Activated B cell treated with CpG ODN at 0.5 μM for 24 hours (primary cell): ENCODE data around the gene METTL3. TPM values are rescaled to one million over a fixed set of nuclear protein-coding genes. Genes with fewer than 3 reads are reported as not detected.

ENCODE experiments used
- ATAC-seq: fragments of 200-7000 bp; cut with Tn5 transposase; one replicate; pipeline ENCODE4 v1.10.0; 2021; ENCODE audit warnings: low read depth, mild to moderate bottlenecking, moderate library complexity
- CTCF ChIA-PET: fragments of 350-600 bp; sonication (Branson Sonifier 250); formaldehyde crosslinking; loops from one replicate; lab custom pipeline; 2021; ENCODE audit warnings: antibody characterized with exemption; lab: Charles Lee
- POLR2A ChIA-PET: fragments of 350-600 bp; sonication (Branson Sonifier 250); formaldehyde crosslinking; loops from one replicate; lab custom pipeline; 2021; ENCODE audit warnings: antibody characterized with exemption; lab: Charles Lee
- DNase-seq: peaks from one replicate; pipeline ENCODE4 v3.0.0; 2022
- H3K27ac Mint-ChIP-seq: one replicate; pipeline ENCODE4 v1.8.0; 2020; ENCODE audit warnings: mixed read lengths
- H3K27me3 Mint-ChIP-seq: one replicate; pipeline ENCODE4 v1.8.0; 2021; ENCODE audit warnings: mixed read lengths
- H3K36me3 Mint-ChIP-seq: one replicate; pipeline ENCODE4 v1.8.0; 2021; ENCODE audit warnings: low read depth, mixed read lengths
- H3K4me1 Mint-ChIP-seq: one replicate; pipeline ENCODE4 v1.8.0; 2021; ENCODE audit warnings: mixed read lengths
- H3K4me3 Mint-ChIP-seq: one replicate; pipeline ENCODE4 v1.8.0; 2020; ENCODE audit warnings: mild to moderate bottlenecking, mixed read lengths
- H3K9me3 Mint-ChIP-seq: one replicate; pipeline ENCODE4 v1.8.0; 2020; ENCODE audit warnings: mixed read lengths
- intact Hi-C: fragments of 100-400 bp; cut with micrococcal nuclease; formaldehyde crosslinking; loops from one replicate; pipeline ENCODE4 v1.15.1; 2024
- total RNA-seq: library from RNA; stranded (reverse); gene quantifications from 2 replicates; pipeline ENCODE4 v1.2.3, GENCODE V29; 2022
- TF ChIP-seq, protein P1 (sequence below): fragments of 200-600 bp; IDR thresholded peaks from one replicate; pipeline ENCODE4 v1.8.0; 2022; ENCODE audit warnings: antibody characterized with exemption, mild to moderate bottlenecking

Gene METTL3
- 81.9 and 94.5 TPM in 2 replicates for total RNA-seq

DNA sequence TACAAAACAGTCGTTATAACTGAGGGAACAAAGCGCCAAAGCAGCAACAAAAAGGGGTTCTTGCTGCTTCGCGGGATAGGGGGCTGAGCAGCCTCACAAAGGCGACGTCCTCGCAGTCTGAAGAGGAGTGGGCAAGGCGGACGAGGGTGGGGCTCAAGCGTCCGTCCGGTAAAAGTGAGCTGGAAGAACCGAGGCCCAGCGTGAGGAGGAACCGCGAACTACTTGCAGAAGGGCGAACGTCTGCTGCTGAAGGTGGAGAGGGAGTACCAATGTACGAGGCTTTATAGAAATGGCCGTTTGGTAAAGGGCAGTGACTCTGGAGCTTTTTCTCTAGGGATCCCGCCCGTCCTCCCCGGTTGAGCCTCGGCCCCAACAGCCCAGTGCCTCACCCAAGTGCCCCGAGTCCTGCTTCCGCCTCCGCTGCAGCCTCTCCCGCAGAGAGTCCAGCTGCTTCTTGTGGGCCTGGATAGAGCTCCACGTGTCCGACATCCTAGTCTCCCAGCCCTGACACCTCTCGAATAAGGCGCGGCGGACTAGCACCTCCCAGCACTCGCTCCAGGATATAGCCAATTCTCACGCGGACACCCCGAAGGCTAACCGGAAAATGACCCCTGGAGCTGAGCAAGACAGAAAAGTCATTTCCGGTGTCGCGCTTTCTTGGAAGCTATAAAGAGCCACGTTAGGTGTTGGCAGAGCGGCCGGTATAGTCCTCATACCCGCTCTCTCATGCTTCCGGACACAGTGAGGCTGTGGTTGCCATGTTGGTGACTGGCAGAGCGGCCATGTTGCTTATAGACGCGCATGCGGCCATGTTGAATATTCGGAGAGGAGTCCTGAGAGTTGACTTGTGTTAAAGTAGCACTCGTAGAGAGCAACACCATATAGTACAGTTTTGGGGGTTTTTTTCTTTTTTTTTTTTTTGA, at the start of gene METTL3:
Gene METTL3, minus strand, starts transcription at position 606 of the 923 bp plus-strand sequence. Its CDS starts 117 bp downstream, at position 489.
- Mint-ChIP-seq H3K27ac (peak within 1 kb of the TSS; percentile 96), H3K4me3 (peak within 1 kb of the TSS; percentile 99), H3K4me1 (peaks cover 29% of the 10 kb centered on the region), H3K36me3 (peaks cover 28% of the 10 kb centered on the region), H3K27me3 (peaks cover 3% of the 10 kb centered on the region), H3K9me3 (no peaks in the 10 kb centered on the region)
- ChIA-PET POLR2A (interaction anchor here (0.7 to 3.4 kb wide), 17 partner anchors 9 to 1810 kb away, joined by 3 to 35 read pairs (median 5); partner anchors contain the start of genes CHD8, PABPN1, PARP2 and RAB2B), CTCF (interaction anchor here (0.9 to 4.5 kb wide), 4 partner anchors 12 to 55 kb away, joined by 3 to 15 read pairs (median 6); partner anchors contain the start of genes CHD8 and TOX4)
- intact Hi-C loops: loop anchor here (1.0 to 5.0 kb wide), 6 partner anchors 34 to 829 kb away; partner anchors contain the start of genes CHD8, RNASE4, SUPT16H and TOX4
- peak; percentile 80 for DNase-seq
- TF ChIP-seq, protein P1, sequence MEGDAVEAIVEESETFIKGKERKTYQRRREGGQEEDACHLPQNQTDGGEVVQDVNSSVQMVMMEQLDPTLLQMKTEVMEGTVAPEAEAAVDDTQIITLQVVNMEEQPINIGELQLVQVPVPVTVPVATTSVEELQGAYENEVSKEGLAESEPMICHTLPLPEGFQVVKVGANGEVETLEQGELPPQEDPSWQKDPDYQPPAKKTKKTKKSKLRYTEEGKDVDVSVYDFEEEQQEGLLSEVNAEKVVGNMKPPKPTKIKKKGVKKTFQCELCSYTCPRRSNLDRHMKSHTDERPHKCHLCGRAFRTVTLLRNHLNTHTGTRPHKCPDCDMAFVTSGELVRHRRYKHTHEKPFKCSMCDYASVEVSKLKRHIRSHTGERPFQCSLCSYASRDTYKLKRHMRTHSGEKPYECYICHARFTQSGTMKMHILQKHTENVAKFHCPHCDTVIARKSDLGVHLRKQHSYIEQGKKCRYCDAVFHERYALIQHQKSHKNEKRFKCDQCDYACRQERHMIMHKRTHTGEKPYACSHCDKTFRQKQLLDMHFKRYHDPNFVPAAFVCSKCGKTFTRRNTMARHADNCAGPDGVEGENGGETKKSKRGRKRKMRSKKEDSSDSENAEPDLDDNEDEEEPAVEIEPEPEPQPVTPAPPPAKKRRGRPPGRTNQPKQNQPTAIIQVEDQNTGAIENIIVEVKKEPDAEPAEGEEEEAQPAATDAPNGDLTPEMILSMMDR: no peak
- peak; percentile 99 for ATAC-seq

DNA sequence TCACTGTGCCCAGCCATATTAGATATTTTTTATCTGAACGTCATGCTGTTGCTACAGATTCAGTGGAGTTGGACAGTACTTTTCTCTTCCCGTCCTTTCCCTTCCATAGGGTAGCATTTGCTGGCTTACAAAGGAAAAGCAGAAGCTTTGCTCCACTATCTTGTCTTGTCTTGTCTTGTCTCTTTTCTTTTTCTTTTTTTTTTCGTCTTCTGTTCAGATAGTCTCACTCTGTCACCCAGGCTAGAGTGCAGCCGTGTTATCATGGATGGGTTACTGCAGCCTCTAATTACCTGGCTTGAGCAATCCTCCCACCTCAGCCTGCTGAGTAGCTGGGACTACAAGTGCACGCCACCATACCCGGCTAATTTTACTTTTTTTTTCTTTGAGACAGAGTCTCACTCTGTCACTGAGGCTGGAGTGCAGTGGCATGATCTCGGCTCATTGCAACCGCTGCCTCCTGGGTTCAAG, 47.6 kb upstream of the METTL3 start:
- H3K27ac Mint-ChIP-seq: no peak overlapping the region
- no peaks in the 10 kb centered on the region for H3K9me3 Mint-ChIP-seq
- H3K36me3 Mint-ChIP-seq: no peaks in the 10 kb centered on the region
- DNase-seq (no peak), ATAC-seq (no peak)
- H3K4me1 Mint-ChIP-seq: peaks cover 3% of the 10 kb centered on the region
- CTCF ChIA-PET: interaction anchor here (6.6 kb wide), 1 partner anchor 61 kb away, joined by 47 read pairs; no protein-coding TSS in a partner anchor
- no peak overlapping the region for H3K4me3 Mint-ChIP-seq
- POLR2A ChIA-PET: interaction anchor here (0.6 kb wide), 1 partner anchor 103 kb away, joined by 7 read pairs; the partner anchor contains the start of gene CHD8
- TF ChIP-seq, protein P1: no peak
- intact Hi-C loops: loop anchor here (5.0 to 10.0 kb wide), 3 partner anchors 46 to 316 kb away; partner anchors contain the start of genes HNRNPC and METTL3
- no peaks in the 10 kb centered on the region for H3K27me3 Mint-ChIP-seq

DNA sequence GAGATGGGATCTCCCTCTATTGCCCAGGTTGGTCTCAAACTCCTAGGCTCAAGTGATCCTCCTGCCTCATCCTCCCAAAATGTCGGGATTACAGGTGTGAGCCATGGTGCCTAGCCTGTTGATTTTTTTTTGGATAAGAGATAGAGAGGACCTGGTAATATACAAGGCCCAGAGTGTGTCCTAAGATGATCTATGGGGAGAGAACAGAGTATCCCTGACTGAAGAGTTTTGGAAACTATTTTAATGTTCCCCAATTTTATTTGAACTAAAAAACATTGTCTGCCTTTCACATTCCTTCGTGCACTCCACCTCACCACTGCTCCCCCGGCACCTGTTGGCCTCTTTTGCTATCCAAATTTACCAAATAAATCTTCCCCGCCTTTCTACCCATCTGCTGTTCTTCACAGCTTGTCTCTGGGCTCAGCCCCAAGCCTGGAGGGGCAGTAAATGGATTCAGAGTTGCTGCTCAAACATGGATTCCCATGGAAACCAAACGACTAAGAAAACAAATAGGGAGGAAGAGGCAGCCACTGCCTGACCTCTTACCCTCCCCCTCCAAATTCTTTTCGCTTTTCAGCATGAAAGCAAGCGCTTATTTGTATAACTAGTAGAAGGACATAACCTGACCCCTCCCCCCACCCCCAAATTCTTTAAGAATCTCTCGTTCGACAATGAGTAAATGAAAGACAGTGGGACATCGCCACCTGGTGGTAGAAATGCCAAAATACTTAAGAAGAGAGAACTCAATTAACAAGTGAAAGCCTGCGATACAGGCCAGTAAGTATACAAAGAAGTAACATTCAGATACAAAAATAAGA, 46.2 kb upstream of the METTL3 start:
- Mint-ChIP-seq H3K4me3 (peak overlapping the region; percentile 50), H3K4me1 (peaks cover 3% of the 10 kb centered on the region), H3K36me3 (no peaks in the 10 kb centered on the region), H3K9me3 (no peaks in the 10 kb centered on the region), H3K27me3 (no peaks in the 10 kb centered on the region), H3K27ac (peak overlapping the region; percentile 33)
- ATAC-seq (peak; percentile 49), DNase-seq (no peak)
- ChIA-PET POLR2A (no interaction called here), CTCF (interaction anchor here (0.7 to 6.6 kb wide), 6 partner anchors 22 to 543 kb away, joined by 3 to 47 read pairs (median 4); partner anchors contain the start of gene METTL3)
- TF ChIP-seq, protein P1: no peak
- intact Hi-C loops: loop anchor here (1.0 to 10.0 kb wide), 11 partner anchors 45 to 543 kb away; partner anchors contain the start of genes CHD8, HNRNPC, METTL3 and SUPT16H

DNA sequence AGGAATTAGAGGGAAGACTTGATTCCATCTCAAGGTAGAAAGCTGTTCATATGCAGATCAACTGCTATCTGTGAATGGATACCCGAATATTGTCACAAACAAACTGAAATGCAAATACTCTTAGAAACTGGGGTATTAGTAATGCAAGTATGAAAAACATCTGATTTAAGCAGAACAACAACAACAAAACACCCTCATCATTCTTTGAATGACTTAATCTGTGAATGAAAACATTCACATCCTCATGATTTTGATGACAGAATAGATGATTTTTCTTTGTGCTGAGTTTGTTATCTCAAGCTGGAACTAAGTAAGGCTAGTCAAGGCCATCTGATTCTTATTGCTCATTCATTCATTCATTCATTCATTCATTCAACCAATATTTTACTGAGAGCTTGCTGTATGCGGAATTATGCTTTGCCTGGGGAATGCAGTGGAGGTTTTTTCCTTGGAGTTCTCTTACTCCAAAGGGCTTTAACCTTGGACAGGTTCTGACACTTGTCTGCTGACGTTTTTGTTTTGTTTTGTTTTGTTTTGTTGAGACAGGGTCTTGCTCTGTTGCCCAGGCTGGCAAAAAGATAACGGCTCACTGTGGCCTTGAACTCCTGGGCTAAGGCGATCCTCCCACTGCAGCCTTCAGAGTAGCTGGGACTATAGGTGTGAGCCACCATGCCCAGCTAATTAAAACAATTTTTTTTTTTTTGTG, 45.4 kb upstream of the METTL3 start:
- ATAC-seq: no peak

More for the DNA sequence above, 45.4 kb upstream of the METTL3 start:
- intact Hi-C loops: loop anchor here (1.0 to 10.0 kb wide), 11 partner anchors 44 to 542 kb away; partner anchors contain the start of genes CHD8, HNRNPC, METTL3 and SUPT16H
- Mint-ChIP-seq H3K4me3 (no peak overlapping the region), H3K27ac (no peak overlapping the region), H3K36me3 (no peaks in the 10 kb centered on the region), H3K9me3 (no peaks in the 10 kb centered on the region), H3K4me1 (peaks cover 3% of the 10 kb centered on the region), H3K27me3 (no peaks in the 10 kb centered on the region)
- no peak for DNase-seq
- TF ChIP-seq, protein P1: no peak
- CTCF ChIA-PET: interaction anchor here (0.9 to 6.6 kb wide), 5 partner anchors 45 to 542 kb away, joined by 4 to 47 read pairs (median 4); partner anchors contain the start of gene METTL3
- POLR2A ChIA-PET: interaction anchor here (0.7 kb wide), 1 partner anchor 39 kb away, joined by 7 read pairs; no protein-coding TSS in a partner anchor
